HG02759 (cell line): ENCODE measurements around the gene TMEM178B.

Experiments used
- ATAC-seq: cut with Tn5 transposase; IDR thresholded peaks from one replicate; pipeline ENCODE4 v1.9.1; 2021; ENCODE audit warnings: mild to moderate bottlenecking, moderate library complexity; ENCODE audit not compliant: unreplicated experiment

Gene TMEM178B

DNA sequence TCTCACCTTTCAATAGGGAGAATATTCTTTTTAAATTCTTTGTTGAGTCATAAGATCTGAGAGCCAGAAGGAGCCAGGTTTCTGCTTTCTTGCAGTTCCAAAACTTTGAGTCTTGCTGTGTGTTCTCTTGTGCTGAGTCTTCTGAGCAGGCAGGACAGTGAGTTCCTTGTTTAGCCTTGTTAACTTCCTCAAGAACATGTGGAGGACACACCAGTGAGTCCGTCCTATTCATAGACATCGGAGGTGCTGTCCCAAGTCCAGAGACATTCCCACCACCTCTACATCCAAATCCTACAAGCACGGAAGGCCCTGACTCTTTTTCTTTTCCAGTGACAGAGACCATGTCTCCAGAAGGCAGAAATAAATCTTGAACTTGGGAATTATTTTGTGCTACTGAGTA is 342.1 kb downstream of the TMEM178B start:
- no peak for ATAC-seq

DNA sequence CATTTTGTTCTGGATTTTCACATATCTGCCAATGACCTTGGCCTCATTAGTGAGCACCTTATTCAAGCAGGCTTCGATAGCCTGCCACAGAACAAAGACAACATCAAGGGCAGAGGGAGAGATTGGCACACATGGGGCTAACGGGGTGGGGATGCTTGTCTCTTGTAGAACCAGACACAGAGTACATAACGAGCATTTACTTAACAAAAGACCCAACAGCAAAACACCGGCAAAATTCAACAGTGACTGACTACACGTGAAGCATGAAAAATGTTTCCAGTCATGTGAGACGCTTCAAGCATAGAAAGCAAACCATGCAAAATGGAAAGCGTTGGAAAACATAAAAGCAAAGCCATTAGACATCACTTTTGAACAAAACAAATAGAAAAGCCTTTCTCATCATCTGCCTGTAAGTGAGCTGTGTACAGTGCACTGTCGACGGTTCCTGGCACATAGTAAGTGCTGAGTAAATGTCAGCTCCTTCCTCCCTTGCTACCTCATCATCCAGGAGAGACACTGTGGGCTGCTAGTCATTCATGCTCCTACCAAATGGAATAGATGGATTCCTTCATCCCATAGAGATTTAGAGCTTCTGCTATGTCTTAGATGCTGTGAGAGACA is 342.9 kb downstream of the TMEM178B start:
- no peak for ATAC-seq

DNA sequence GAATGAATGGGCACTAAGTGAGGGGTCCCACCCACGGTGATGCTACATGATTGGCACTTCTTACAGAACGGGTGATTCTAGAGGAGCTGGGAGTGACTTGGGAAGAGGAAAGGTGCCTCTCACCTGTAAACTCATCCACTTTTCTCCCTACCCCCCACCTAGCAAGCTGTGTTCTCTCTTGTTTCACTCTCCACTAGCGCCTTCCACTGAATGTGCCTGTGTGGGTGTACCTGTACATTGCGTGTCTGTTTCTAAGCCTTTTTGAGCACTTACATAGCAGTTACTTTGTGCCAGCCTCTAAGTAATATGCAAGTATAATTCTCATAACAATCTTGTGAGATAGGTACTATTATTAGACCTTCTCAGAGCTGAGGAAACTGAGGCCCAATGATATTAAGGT is 343.6 kb downstream of the TMEM178B start:
- no peak for ATAC-seq

DNA sequence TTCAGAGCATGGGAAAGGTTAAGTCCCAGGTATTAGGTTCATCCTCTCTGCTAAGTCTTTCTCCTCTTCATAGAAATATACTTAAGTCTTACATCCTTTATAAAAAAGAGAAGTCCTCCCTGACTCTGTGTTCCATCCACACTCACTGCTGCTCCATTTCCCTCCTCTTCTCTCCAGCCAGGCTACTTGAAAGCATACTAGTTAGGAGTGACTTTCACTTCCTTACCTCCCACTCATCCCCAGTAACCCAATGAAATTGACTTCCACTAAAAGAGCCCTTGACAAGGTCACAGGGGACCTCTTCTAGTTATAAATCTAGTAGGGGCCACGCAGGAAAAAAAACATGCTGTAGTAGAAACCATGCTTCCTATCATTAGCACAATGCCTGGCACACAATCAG is 344.2 kb downstream of the TMEM178B start:
- no peak for ATAC-seq

DNA sequence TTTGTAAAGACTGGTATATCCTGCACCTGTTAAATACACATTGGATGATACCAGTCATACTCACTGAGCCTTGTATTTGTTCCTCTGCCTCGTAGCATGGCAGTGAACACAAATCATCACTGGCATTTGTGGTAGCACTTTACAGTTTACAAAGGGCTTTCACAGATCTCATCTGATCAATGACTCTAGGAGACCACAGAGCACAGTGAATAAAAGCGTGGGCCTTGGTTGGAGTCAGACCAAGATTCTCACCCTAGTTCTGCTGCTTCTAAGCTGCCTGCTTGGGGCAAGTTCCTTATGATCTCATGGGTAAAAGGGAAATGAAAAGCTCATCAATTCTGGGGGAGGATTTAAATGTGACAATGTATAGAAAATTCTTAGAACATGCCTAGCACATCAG is 347.4 kb downstream of the TMEM178B start:
- ATAC-seq, result no peak

DNA sequence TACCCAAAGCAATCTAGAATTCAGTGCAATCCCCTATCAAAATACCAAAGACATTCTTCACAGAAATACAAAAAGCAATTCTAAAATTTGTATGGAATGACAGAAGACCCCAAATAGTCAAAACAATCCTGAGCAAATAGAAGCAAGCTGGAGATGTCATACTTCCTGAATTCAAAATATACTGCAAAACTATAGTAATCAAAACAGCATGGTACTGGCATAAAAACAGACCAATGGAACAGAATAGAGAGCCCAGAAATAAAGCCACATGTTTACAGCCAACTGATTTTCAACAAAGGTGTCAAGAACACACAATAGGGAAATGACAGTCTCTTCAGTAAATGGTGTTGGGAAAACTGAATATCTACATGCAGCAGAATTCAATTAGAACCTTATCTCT is 353.3 kb downstream of the TMEM178B start:
- no peak for ATAC-seq

DNA sequence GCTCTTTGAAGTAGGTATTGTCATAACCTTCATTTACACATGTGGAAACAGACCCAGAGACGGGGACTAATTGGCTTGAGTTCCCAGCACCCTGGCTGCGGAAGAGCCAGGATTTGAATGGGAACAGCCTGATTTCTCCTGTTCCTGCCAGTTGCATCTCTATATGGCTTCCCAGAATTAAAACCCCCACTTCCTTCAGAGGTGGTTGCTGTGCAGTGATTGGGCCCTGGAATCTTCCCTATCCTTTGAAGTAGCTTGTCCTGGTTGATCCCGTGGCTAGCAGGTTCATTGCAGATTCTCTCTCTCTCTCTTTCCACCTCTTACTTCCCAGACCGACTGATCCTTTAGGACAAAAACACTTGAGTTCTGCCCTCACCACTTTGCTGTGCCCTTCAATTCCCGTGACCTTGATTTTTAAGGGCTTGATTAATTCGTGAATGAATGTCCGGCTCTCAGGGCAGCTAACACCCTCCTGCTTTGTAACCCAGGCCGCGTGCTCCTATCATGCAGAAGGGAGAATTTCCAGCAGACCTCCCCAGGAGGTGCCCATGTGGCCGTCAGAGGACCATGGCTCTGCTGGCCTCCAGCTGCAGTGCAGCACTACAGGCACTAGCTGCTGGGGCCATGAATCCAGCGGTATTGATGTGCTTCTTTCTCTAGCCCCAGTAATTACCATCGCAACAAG is 356.7 kb downstream of the TMEM178B start:
- ATAC-seq, result no peak

DNA sequence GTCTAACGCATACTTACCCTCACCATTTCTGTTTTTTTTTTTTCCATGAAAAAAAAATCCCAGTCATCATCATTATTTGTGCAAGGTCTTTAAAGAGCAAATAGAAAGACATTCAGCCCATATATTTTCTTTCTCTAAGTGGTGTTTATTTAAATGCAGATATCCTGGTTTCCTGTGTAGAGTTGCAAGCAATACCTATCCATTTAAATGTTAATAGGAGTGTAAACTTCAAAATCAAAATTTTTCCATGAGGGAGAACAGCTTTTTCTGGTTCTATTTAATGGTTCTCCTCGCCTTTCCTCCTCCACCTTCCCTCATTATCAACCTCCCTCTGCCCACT is 357.2 kb downstream of the TMEM178B start:
- no peak for ATAC-seq

DNA sequence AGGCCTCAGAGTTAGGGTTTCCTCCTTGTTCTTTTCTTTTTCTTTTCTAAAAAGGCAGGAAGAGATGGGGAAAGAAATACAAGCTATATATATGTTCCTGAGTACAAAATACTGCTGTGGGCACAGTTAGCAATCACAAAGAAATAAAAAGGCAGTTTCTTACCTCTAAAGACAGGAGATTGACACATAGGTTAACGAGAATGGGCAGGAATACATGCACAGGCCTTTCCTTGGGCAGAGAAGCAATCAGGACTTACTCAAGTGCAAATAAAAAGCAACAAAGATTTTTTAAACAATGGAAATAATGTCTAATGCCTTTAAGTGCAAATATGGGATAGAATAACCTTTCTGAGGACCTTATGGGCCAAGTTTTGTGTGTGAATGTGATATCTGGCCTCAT is 357.8 kb downstream of the TMEM178B start:
- ATAC-seq, result no peak

DNA sequence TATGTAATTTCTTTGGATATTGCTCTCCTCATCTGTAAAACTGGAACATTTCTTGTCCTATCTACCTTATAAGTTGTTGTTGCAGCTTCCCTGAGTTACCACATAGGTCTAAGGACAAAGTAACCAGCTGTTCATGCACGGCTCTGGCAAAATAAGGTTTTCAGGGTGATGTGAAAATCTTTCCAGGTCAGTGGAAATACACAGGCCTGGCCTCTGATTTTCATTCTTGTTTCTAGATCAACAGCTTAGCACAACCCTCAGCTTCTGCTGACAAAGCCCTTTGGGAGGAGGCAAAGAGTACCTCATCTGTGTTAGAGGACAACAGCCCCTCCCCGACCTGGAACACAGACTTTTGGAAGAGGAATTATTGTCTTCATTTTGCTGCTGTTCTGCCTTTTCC is 359.8 kb downstream of the TMEM178B start:
- no peak for ATAC-seq

DNA sequence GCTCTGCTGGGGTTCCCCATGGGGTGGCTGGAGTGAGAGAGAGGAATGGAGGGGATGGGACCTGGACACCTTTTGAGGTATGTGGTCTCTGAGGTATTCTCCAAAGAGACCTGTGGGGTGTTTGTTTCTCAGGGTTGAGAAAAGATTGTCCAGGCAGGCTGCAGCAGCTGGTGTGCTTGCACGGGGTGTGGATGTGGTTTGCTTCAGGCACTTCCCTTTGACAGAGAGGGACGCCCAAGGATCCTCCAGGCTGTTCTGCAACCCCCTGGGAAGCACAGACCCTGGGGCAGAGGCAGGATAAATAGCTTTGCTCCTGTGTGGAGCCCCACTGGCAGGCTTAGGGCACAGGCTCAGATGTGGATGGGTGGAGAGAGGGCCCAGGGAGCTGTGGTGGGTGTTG is 362.3 kb downstream of the TMEM178B start:
- ATAC-seq, result no peak

DNA sequence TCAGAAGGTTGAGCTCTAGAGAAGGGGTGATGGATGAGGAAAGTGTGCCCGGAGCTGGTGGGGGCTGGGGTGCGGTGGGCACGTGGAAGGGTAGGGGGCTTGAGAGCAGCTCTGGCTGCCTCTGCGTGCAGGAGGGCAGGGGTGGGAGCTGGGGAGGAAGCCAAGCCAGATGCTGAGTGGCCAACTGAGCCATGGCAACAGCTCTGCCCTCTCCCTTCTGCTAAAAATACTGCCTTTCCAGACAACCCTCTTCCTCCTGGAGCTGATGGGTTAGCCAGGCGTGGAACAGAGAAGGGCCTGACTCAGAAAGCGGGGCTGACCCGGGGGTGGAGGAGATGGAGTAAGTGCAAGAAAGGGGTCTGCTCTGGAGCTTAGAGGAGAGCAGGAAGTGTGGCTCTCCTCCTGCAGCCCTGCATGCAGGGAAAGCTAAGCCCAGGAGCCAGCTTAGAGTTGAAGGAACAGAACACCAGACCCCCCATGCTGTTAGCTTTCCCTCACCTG is 362.8 kb downstream of the TMEM178B start:
- no peak for ATAC-seq

DNA sequence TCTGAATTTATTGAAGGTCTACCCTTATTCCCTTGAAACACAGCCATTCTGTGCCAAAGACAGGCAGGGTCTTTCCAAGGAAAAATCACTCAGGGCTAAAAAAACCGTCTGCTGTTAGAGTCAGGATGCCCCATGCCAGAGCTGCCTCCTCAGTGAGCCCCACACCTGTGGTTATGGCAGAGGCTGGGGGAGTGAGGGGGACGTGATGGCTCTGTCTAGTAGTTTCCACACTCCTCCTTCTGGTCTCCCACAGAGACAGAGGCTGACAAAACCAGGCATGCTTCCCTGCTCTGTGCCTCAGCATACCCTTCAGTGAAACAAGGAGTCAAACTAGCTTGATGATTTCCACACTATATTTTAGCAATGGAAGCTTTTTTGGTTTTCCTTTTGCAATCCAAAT is 365.3 kb downstream of the TMEM178B start:
- ATAC-seq, result no peak

DNA sequence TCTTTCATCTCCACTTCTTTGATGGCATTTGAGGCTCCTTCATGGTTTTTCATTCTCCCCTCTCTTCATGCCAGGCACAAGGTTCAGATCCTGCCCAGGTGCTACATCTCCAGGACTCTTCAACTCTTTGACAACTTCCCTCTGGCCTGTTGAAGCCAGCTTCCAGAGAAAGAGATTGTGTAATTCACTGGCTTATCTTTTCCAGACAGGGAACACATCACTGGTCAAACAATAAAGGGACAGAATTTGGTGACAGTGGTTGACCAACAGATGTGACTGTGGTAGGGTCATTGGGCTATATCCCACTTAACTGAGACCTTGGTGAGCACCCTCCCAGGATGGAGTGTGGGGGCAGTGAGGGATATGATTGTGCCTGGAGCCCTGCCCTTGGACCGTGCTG is 365.9 kb downstream of the TMEM178B start:
- no peak for ATAC-seq

DNA sequence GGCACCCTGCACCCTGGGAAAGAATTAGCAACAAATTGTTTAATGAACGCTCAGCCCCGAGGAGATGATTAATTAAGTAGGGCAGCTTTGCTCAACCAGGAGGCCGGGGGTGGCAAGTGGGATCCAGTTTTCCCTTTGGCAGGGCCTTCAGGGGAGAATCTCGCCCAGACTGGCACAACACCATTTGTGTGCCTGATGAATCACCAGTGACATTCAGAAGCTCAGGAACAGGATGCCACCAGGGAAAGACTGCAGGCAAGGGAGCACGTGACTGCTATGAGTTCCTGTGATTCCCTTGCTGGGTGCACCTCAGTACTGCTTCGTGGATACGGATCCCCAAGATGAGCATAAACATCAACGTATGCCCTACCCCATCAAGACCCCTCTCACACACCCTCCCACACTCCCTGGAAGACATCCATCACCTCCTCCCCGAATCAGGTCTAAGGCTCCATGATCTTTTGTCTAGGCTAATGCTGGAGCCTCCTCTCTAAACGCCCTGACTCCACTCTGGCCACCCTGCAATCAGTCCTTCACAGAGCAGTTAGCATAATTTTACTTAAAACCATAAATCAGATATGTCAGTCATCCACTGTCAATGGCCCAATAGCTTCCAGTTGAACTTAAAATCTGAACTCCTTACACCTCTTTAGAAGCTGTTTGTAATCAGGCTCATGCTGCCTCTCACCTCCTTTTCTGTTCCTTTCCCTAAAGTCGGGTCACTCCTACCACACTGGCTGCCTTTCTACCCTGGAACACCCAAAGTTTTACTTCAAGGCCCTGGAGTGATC is 368.2 kb downstream of the TMEM178B start:
- no peak for ATAC-seq

DNA sequence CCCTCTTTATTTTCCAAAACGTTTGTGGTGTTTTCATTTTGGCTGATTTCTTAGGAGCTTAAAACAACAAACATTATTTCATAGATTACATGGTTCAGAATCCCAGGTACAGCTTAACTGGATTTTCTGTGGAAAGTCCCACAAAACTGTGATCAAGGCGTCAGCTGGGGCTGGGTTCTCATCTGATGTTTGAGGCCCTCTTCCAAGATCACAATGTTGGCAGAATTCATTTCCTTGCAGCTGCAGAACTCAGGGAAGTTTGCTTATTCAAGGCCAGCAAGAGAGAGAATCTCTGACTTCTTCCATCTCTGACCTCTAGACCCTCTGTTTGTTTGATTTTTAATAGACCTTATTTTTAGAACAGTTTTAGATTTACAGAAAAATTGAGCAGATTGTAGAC is 368.9 kb downstream of the TMEM178B start:
- no peak for ATAC-seq

DNA sequence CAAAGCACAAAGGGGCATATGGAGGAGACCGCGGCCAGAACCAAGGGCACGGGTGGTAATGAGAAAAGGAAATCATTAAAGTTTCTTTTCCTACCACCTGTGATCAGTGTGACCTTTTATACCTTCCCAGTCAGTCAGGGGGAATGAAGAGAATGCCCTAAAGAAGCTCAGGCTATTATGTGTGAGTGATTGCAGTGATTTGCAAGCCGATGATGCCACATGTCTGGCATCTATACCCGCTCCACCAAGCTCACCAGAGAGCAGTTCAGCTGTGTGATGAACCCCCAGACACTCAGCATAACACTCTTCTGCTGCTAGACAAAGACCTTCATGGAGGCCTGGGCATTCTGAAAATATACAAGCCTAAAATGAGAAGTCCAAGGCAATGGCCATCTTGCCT is 371.1 kb downstream of the TMEM178B start:
- ATAC-seq, result no peak

DNA sequence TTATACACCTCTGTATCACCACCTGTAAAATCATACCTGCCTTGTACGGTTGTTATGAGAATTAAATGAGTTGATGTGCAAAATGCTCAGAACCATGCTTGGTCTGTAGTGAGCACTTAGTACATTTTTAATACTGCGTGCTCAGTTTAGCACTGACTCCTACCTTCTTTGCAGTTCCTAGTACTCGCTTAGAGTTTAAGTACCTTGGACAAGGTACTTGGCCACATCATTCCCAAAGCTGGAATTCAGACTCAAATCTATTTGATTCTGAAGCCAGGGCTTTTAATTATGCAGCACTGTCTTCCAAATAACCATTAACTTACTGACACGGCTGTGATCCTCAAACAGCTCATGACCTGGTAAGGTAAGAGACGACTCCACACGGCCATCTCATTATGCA is 377.4 kb downstream of the TMEM178B start:
- no peak for ATAC-seq

DNA sequence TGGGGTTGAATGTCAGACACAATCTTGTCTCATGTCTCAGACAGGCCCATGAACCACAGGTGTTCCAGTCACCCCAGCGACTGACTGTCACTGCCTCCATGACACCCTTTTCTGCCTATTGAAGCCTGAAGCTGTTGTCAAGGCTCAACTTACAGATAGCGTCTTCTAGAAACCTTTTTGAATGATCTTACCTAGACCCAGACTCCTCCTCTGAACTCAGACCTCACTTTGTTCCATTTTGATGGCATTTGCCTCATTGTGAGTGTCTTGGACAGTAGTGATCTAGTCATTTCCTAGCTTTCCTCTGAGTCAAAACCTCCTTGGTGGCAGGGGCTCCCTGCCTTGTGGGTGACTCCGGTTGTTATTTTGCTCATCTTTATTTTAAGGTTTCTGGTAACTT is 379.0 kb downstream of the TMEM178B start:
- ATAC-seq, result no peak

DNA sequence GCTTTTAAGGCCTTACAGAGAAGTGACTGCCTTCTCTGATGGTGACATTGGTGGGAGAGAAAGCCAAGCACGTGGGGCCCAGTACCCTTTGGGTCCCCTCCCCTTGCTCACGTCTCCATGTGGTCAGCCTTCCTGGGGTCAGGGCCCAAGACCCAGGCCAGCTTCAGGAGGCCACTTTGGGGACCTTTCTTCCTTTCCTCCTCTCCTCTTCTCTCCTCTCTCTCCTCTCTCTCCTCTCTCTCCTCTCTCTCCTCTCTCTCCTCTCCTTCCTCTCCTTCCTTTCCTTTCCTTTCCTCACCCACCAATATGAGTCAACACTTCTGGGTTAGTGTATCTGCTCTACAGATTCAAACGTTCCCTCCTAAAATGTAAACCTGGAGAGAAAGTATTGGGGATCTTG is 380.5 kb downstream of the TMEM178B start:
- ATAC-seq, result no peak

DNA sequence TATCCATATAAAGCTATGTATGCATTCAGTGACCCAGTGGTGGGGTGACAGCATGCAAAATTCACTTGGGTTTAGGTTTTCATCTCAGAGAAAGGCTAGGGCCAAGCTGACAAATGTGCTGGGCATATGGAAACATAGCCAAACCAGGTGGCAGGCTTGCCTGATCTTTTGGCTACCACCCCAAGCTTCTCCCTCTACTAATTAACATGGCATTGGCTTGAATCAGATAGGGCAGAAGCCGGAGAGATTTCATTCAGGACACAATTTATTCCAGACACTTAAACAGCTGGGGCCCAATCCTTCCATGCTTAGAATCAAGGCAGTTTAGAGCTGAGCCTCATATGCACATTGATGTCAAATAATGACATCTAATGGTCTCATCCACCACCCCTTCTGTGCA is 381.9 kb downstream of the TMEM178B start:
- ATAC-seq, result no peak

DNA sequence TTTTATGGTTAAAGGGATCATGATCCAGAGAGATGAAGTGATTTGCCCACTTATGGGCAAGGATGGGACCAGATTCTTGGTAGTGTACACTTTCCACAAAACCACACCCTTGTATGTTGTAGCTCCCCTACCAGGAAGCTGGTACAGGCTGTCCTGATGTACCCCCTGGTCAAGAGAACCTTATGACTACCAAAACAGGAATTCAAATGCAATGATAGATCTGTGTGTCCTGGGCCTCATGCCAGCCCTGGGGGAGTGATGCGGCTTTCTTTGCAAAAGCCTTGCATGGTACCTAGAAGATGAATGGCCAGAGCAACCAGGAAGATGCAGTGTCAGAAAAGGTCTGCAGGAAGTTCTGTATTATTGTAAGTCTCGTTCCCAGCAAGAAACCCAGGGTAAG is 382.4 kb downstream of the TMEM178B start:
- ATAC-seq, result no peak
